ENCODE measurements around the gene PLA2G1B.

DNA sequence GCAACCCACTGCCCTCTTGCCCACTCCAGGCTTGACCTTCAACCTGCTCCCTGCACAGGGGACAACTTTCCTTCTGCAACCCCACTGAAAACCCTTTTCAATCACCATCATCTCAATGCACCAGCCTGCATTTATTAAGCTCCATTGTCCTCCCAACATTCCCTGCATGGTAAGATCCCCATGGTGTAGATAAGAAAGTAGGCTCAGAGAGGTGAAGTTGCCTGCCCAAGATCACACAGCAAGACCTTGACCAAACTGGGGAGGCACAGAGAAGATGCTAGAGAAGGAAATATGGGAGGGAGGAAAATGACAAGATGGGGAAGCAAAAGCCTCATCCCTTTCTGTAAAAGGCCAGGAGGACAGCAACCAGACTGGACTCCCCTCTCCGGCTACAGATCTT, 31.5 kb upstream of the PLA2G1B start:
- TF ChIP-seq, protein P1, sequence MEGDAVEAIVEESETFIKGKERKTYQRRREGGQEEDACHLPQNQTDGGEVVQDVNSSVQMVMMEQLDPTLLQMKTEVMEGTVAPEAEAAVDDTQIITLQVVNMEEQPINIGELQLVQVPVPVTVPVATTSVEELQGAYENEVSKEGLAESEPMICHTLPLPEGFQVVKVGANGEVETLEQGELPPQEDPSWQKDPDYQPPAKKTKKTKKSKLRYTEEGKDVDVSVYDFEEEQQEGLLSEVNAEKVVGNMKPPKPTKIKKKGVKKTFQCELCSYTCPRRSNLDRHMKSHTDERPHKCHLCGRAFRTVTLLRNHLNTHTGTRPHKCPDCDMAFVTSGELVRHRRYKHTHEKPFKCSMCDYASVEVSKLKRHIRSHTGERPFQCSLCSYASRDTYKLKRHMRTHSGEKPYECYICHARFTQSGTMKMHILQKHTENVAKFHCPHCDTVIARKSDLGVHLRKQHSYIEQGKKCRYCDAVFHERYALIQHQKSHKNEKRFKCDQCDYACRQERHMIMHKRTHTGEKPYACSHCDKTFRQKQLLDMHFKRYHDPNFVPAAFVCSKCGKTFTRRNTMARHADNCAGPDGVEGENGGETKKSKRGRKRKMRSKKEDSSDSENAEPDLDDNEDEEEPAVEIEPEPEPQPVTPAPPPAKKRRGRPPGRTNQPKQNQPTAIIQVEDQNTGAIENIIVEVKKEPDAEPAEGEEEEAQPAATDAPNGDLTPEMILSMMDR (IDR thresholded peaks at IDR 0.05 in 2 of 3, conservative IDR thresholded peaks at IDR 0.05 in 1 of 3; ENCODE audit: insufficient read depth in 2 of 3, low read depth in 1 of 3, low read length in 3 of 3), result no peak
- no peak for TF ChIP-seq FOXP1 (CRISPR knock-in tag; IDR thresholded peaks at IDR 0.05)
- TF ChIP-seq, protein P2, sequence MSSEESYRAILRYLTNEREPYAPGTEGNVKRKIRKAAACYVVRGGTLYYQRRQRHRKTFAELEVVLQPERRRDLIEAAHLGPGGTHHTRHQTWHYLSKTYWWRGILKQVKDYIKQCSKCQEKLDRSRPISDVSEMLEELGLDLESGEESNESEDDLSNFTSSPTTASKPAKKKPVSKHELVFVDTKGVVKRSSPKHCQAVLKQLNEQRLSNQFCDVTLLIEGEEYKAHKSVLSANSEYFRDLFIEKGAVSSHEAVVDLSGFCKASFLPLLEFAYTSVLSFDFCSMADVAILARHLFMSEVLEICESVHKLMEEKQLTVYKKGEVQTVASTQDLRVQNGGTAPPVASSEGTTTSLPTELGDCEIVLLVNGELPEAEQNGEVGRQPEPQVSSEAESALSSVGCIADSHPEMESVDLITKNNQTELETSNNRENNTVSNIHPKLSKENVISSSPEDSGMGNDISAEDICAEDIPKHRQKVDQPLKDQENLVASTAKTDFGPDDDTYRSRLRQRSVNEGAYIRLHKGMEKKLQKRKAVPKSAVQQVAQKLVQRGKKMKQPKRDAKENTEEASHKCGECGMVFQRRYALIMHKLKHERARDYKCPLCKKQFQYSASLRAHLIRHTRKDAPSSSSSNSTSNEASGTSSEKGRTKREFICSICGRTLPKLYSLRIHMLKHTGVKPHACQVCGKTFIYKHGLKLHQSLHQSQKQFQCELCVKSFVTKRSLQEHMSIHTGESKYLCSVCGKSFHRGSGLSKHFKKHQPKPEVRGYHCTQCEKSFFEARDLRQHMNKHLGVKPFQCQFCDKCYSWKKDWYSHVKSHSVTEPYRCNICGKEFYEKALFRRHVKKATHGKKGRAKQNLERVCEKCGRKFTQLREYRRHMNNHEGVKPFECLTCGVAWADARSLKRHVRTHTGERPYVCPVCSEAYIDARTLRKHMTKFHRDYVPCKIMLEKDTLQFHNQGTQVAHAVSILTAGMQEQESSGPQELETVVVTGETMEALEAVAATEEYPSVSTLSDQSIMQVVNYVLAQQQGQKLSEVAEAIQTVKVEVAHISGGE (CRISPR knock-in tag; IDR thresholded peaks at IDR 0.05), result no peak
- no peak for TF ChIP-seq ZFX (CRISPR knock-in tag; IDR thresholded peaks at IDR 0.05)
- no peak for TF ChIP-seq CHD2 (IDR thresholded peaks at IDR 0.05; ENCODE audit: low read depth, low read length)
- TF ChIP-seq SRF (CRISPR knock-in tag; IDR thresholded peaks at IDR 0.05), result no peak
- TF ChIP-seq ZBTB7A (IDR thresholded peaks at IDR 0.05; ENCODE audit: borderline replicate concordance, control insufficient read depth, low read depth, low read length), result no peak
- TF ChIP-seq ATF3 (IDR thresholded peaks at IDR 0.05), result no peak
- no peak for TF ChIP-seq ATF3 (CRISPR knock-in tag; conservative IDR thresholded peaks at IDR 0.05)
- TF ChIP-seq SMAD4 (CRISPR knock-in tag; conservative IDR thresholded peaks at IDR 0.05), result no peak
- TF ChIP-seq FOS (IDR thresholded peaks at IDR 0.05; ENCODE audit: extremely low read depth, insufficient read length), result no peak
- no peak for TF ChIP-seq ZNF324 (CRISPR knock-in tag; IDR thresholded peaks at IDR 0.05)
- TF ChIP-seq CBX8 (IDR thresholded peaks at IDR 0.05; ENCODE audit: borderline replicate concordance, extremely low read depth, low read depth, low read length, poor library complexity, severe bottlenecking), result no peak

Data from K562 (cell line).